WTC11 (cell line): Measurements from ENCODE around the gene DHDDS. TPM values are rescaled to one million over a fixed set of nuclear protein-coding genes. Genes with fewer than 3 reads are reported as not detected.

Source experiments
- ATAC-seq: fragments of 200-7000 bp; cut with Tn5 transposase; 2 replicates; pipeline ENCODE4 v1.10.0; 2021; ENCODE audit warnings: mild to moderate bottlenecking, moderate library complexity
- CTCF ChIA-PET: fragments of 300-600 bp; sonication (Branson Sonifier 250); formaldehyde crosslinking; loops from one replicate; lab custom pipeline; 2021; ENCODE audit warnings: antibody characterized with exemption; lab: Charles Lee
- POLR2A ChIA-PET: fragments of 350-600 bp; sonication (Branson Sonifier 250); formaldehyde crosslinking; loops from one replicate; lab custom pipeline; 2021; ENCODE audit warnings: antibody characterized with exemption; lab: Charles Lee
- DNase-seq: peaks from one replicate; pipeline ENCODE4 v3.0.0; 2021; ENCODE audit warnings: low spot score
- H3K27ac Mint-ChIP-seq: 2 replicates; pipeline ENCODE4 v1.8.0; 2021; ENCODE audit warnings: mixed read lengths
- H3K27me3 Mint-ChIP-seq: 2 replicates; pipeline ENCODE4 v1.8.0; 2021; ENCODE audit warnings: low read depth, mild to moderate bottlenecking, moderate library complexity, mixed read lengths
- H3K36me3 Mint-ChIP-seq: 2 replicates; pipeline ENCODE4 v1.8.0; 2021; ENCODE audit warnings: mixed read lengths
- H3K4me1 Mint-ChIP-seq: 2 replicates; pipeline ENCODE4 v1.8.0; 2022; ENCODE audit warnings: mixed read lengths
- H3K4me3 Mint-ChIP-seq: 2 replicates; pipeline ENCODE4 v1.8.0; 2021; ENCODE audit warnings: mild to moderate bottlenecking, moderate library complexity, mixed read lengths
- H3K9me3 Mint-ChIP-seq: 2 replicates; pipeline ENCODE4 v1.8.0; 2021; ENCODE audit warnings: mixed read lengths
- ARID4B ChIP-seq: sonication (generic); formaldehyde crosslinking; IDR thresholded peaks from 2 replicates; pipeline ENCODE4 v1.8.0; 2023; ENCODE audit warnings: missing genetic modification reagents, mild to moderate bottlenecking, borderline replicate concordance
- ATF1 ChIP-seq: sonication (generic); formaldehyde crosslinking; IDR thresholded peaks from 2 replicates; pipeline ENCODE4 v1.8.1; 2023; ENCODE audit warnings: mild to moderate bottlenecking, moderate library complexity, missing genetic modification reagents
- ATF2 ChIP-seq: sonication (generic); formaldehyde crosslinking; IDR thresholded peaks from 2 replicates; pipeline ENCODE4 v1.8.1; 2022; ENCODE audit warnings: low read depth, missing genetic modification reagents, borderline replicate concordance
- CREB1 ChIP-seq: sonication (generic); formaldehyde crosslinking; IDR thresholded peaks from 2 replicates; pipeline ENCODE4 v1.8.0; 2023; ENCODE audit warnings: mild to moderate bottlenecking, missing genetic modification reagents
- ELF4 ChIP-seq: sonication (generic); formaldehyde crosslinking; IDR thresholded peaks from 2 replicates; pipeline ENCODE4 v1.8.1; 2022; ENCODE audit warnings: low read depth, mild to moderate bottlenecking, moderate library complexity, missing genetic modification reagents
- FOXP1 ChIP-seq: sonication (generic); formaldehyde crosslinking; IDR thresholded peaks from 2 replicates; pipeline ENCODE4 v1.8.0; 2022; ENCODE audit warnings: missing genetic modification reagents, mild to moderate bottlenecking, moderate library complexity, borderline replicate concordance
- GABPB1 ChIP-seq: sonication (generic); formaldehyde crosslinking; IDR thresholded peaks from 2 replicates; pipeline ENCODE4 v1.8.1; 2023; ENCODE audit warnings: mild to moderate bottlenecking, missing genetic modification reagents
- GRHL2 ChIP-seq: fragments of 250-450 bp; sonication (Bioruptor Pico); IDR thresholded peaks from 2 replicates; pipeline ENCODE4 v1.8.0; 2022; ENCODE audit warnings: mild to moderate bottlenecking, moderate library complexity; ENCODE audit not compliant: insufficient replicate concordance, severe bottlenecking
- MAX ChIP-seq: sonication (generic); formaldehyde crosslinking; IDR thresholded peaks from 2 replicates; pipeline ENCODE4 v1.8.0; 2022; ENCODE audit warnings: mild to moderate bottlenecking, missing genetic modification reagents
- MLX ChIP-seq: sonication (generic); formaldehyde crosslinking; IDR thresholded peaks from 2 replicates; pipeline ENCODE4 v1.8.1; 2023; ENCODE audit warnings: mild to moderate bottlenecking, missing genetic modification reagents, moderate library complexity
- MXD4 ChIP-seq: fragments of 250-450 bp; sonication (Bioruptor Pico); IDR thresholded peaks from 2 replicates; pipeline ENCODE4 v1.8.0; 2021; ENCODE audit warnings: mild to moderate bottlenecking, moderate library complexity, borderline replicate concordance
- OVOL2 ChIP-seq: fragments of 250-450 bp; sonication (Bioruptor Pico); IDR thresholded peaks from 2 replicates; pipeline ENCODE4 v1.9.0; 2021; ENCODE audit warnings: mild to moderate bottlenecking, borderline replicate concordance
- RORB ChIP-seq: fragments of 250-450 bp; sonication (Bioruptor Pico); IDR thresholded peaks from 2 replicates; pipeline ENCODE4 v1.9.0; 2021; ENCODE audit warnings: mild to moderate bottlenecking
- TP53 ChIP-seq: sonication (generic); formaldehyde crosslinking; IDR thresholded peaks from 2 replicates; pipeline ENCODE4 v1.8.1; 2023; ENCODE audit warnings: mild to moderate bottlenecking, missing genetic modification reagents
- USF1 ChIP-seq: sonication (generic); formaldehyde crosslinking; IDR thresholded peaks from 2 replicates; pipeline ENCODE4 v1.8.0; 2022; ENCODE audit warnings: mild to moderate bottlenecking, missing genetic modification reagents
- ZNF121 ChIP-seq: sonication (generic); formaldehyde crosslinking; IDR thresholded peaks from 2 replicates; pipeline ENCODE4 v1.8.0; 2023; ENCODE audit warnings: missing genetic modification reagents
- ZNF232 ChIP-seq: sonication (generic); formaldehyde crosslinking; IDR thresholded peaks from 2 replicates; pipeline ENCODE4 v1.8.0; 2022; ENCODE audit warnings: mild to moderate bottlenecking, missing genetic modification reagents
- ZNF423 ChIP-seq: fragments of 250-450 bp; sonication (Bioruptor Pico); IDR thresholded peaks from 2 replicates; pipeline ENCODE4 v2.1.2; 2022; ENCODE audit warnings: mild to moderate bottlenecking, moderate library complexity
- ZNF512 ChIP-seq: sonication (generic); formaldehyde crosslinking; IDR thresholded peaks from 2 replicates; pipeline ENCODE4 v1.8.1; 2022; ENCODE audit warnings: missing genetic modification reagents, borderline replicate concordance
- total RNA-seq: library from RNA; stranded (reverse); gene quantifications from 3 replicates; pipeline ENCODE4 v1.2.3, GENCODE V29; 2021

Gene DHDDS
- total RNA-seq, 1 experiment from 2014 or later = 55.4 TPM

GRCh38 chr1:26493267-26493666, 61.1 kb downstream of the DHDDS start:
- no peak for DNase-seq
- CTCF ChIA-PET = no interaction called here
- Mint-ChIP-seq H3K36me3 (no peaks in the 10 kb centered on the region), H3K27me3 (no peaks in the 10 kb centered on the region), H3K4me3 (no peak overlapping the region), H3K9me3 (no peaks in the 10 kb centered on the region)
- no peak for TF ChIP-seq OVOL2 (CRISPR knock-in tag)
- no peak for TF ChIP-seq FOXP1 (CRISPR knock-in tag)
- no peak for TF ChIP-seq GRHL2 (CRISPR knock-in tag)
- TF ChIP-seq MAX (CRISPR knock-in tag) = no peak
- TF ChIP-seq USF1 (CRISPR knock-in tag) = no peak
- TF ChIP-seq ARID4B (CRISPR knock-in tag) = no peak
- TF ChIP-seq ATF1 (CRISPR knock-in tag) = no peak
- TF ChIP-seq MLX (CRISPR knock-in tag) = no peak
- no peak for TF ChIP-seq RORB (CRISPR knock-in tag)
- TF ChIP-seq ZNF423 (CRISPR knock-in tag) = no peak
- TF ChIP-seq ELF4 (CRISPR knock-in tag) = no peak
- no peak for TF ChIP-seq ATF2 (CRISPR knock-in tag)
- no peak for TF ChIP-seq GABPB1
- TF ChIP-seq ZNF232 = no peak
- no peak for TF ChIP-seq ZNF121
- TF ChIP-seq MXD4 (CRISPR knock-in tag) = no peak
- no peak for TF ChIP-seq TP53 (CRISPR knock-in tag)
- TF ChIP-seq ZNF512 = no peak
- no peak for TF ChIP-seq CREB1
- TF ChIP-seq, all 79 proteins: peak for 0
- Mint-ChIP-seq H3K4me1 (no peaks in the 10 kb centered on the region), H3K27ac (no peak overlapping the region)
- POLR2A ChIA-PET = no interaction called here
- no peak for ATAC-seq
